GM10266 (cell line): ENCODE results near the gene PCDHGA6.
"Not testable (repeated sequence)": the region's sequence is repeated elsewhere in the genome, so short reads cannot be mapped to it uniquely, and the experiment has no call there.

Experiments
- DNase-seq: peaks from one replicate; pipeline ENCODE4 v3.0.0; 2012; ENCODE audit errors: extremely low spot score
- CTCF ChIP-seq: IDR thresholded peaks from 2 replicates; pipeline ENCODE4 v1.5.1; 2012; ENCODE audit warnings: mild to moderate bottlenecking, low read depth; ENCODE audit not compliant: control insufficient read depth, insufficient read depth; ENCODE audit errors: missing control alignments

Gene PCDHGA6

DNA sequence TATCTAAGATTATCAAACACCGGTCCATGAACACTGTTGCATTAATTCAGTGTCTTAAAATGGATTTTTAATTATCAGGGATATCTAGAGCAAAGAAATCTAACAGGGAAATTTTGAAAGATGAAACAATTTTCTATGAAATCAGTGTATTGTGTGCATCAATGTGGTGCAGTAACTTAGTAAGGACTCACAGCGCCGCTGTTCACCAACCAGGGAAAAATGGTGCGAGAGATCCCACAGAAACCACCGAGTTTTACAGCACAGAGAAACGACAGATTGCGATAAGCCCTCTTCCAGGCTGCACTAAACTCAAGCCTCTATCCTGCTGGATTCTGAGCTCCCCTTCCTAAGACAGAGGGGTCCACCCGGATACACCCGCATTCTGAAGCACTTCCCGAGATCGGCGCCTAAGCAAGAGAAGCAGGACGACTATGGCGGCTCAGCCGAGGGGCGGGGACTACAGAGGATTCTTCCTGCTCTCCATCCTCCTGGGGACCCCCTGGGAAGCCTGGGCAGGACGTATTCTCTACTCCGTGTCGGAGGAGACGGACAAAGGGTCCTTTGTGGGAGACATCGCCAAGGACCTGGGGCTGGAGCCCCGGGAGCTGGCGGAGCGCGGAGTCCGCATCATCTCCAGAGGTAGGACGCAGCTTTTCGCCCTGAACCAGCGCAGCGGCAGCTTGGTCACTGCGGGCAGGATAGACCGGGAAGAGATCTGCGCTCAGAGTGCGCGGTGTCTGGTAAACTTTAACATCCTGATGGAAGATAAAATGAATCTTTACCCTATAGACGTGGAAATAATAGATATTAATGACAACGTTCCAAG, 9.0 kb downstream of the PCDHGA6 start, which contains the start of gene PCDHGA7:
PCDHGA7 (plus strand) TSS at position 274 of the 826 bp plus-strand sequence; CDS start at position 432, 158 bp downstream.
- TF ChIP-seq CTCF: no peak
- DNase-seq: no peak

GRCh38 chr5:141383345-141383744, 9.7 kb downstream of the PCDHGA6 start:
- no peak for DNase-seq
- no peak for TF ChIP-seq CTCF

GRCh38 chr5:141384471-141385267, 11.0 kb downstream of the PCDHGA6 start:
- no peak for DNase-seq
- TF ChIP-seq CTCF: no peak

DNA sequence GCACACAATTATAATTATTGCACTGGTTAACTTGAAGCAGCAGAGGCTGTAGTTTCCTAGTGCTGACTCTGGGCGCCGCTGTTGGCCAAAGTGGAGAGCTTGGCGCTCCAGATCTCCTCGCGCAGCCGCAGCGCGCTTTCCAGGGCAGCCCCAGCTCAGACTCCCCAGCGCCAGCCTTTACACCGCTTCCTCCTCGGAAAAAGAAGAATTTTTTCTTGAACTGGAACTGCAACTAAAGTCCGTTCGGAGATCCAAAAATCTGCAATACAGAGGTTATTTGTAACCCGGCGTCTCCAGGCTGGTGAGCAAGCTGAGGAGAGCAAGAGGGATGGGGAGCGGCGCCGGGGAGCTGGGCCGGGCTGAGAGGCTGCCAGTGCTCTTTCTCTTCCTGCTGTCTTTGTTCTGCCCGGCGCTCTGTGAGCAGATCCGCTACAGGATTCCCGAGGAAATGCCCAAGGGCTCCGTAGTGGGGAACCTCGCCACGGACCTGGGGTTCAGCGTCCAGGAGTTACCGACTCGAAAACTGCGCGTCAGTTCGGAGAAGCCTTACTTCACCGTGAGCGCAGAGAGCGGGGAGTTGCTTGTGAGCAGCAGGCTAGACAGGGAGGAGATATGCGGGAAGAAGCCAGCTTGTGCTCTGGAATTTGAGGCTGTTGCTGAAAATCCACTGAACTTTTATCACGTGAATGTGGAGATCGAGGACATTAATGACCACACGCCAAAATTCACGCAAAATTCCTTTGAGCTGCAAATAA, 14.0 kb downstream of the PCDHGA6 start, which contains the start of gene PCDHGB4:
PCDHGB4 (plus strand) TSS at position 142 of the 755 bp plus-strand sequence; CDS start at position 329, 187 bp downstream.
- not testable (repeated sequence) for DNase-seq

DNA sequence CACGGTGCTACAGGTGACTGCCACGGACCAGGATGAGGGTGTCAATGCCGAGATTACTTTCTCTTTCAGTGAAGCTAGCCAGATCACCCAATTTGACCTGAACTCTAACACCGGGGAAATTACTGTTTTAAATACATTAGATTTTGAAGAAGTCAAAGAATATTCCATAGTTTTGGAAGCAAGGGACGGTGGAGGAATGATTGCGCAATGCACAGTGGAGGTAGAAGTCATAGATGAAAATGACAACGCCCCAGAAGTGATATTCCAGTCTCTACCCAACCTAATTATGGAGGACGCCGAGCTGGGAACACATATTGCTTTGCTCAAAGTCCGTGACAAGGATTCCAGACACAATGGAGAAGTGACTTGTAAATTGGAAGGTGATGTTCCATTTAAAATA, 15.0 kb downstream of the PCDHGA6 start:
- DNase-seq: no peak
- TF ChIP-seq CTCF: no peak

GRCh38 chr5:141389153-141390042, 15.7 kb downstream of the PCDHGA6 start:
- no peak for DNase-seq
- no peak for TF ChIP-seq CTCF
